Activated naive CD8-positive, alpha-beta T cell treated with anti-CD3 and anti-CD28 coated beads for 36 hours (primary cell): ENCODE data around the gene SPOCK1. TPM values are rescaled to one million over a fixed set of nuclear protein-coding genes. Genes with fewer than 3 reads are reported as not detected.
"Not testable (repeated sequence)": the region's sequence is repeated elsewhere in the genome, so short reads cannot be mapped to it uniquely, and the experiment has no call there.

Source experiments
- DNase-seq: peaks from one replicate; pipeline ENCODE4 v3.0.0; 2021
- H3K27ac Mint-ChIP-seq: one replicate; pipeline ENCODE4 v1.8.0; 2022; ENCODE audit warnings: mild to moderate bottlenecking, moderate library complexity, mixed read lengths
- H3K27me3 Mint-ChIP-seq: one replicate; pipeline ENCODE4 v1.8.0; 2022; ENCODE audit warnings: mild to moderate bottlenecking, mixed read lengths
- H3K36me3 Mint-ChIP-seq: one replicate; pipeline ENCODE4 v1.8.0; 2021; ENCODE audit warnings: mild to moderate bottlenecking, mixed read lengths
- H3K4me1 Mint-ChIP-seq: one replicate; pipeline ENCODE4 v1.8.0; 2021; ENCODE audit warnings: mixed read lengths
- H3K4me3 Mint-ChIP-seq: one replicate; pipeline ENCODE4 v1.8.0; 2022; ENCODE audit warnings: mild to moderate bottlenecking, moderate library complexity, mixed read lengths
- H3K9me3 Mint-ChIP-seq: one replicate; pipeline ENCODE4 v1.8.0; 2022; ENCODE audit warnings: mixed read lengths
- total RNA-seq, 2 experiments: library from RNA; stranded (reverse); gene quantifications; one replicate each; pipeline ENCODE4 v1.2.3, GENCODE V29; 2021

Gene SPOCK1
- total RNA-seq, 2 experiments from 2014 or later = 0.12 TPM; not detected in 1

DNA sequence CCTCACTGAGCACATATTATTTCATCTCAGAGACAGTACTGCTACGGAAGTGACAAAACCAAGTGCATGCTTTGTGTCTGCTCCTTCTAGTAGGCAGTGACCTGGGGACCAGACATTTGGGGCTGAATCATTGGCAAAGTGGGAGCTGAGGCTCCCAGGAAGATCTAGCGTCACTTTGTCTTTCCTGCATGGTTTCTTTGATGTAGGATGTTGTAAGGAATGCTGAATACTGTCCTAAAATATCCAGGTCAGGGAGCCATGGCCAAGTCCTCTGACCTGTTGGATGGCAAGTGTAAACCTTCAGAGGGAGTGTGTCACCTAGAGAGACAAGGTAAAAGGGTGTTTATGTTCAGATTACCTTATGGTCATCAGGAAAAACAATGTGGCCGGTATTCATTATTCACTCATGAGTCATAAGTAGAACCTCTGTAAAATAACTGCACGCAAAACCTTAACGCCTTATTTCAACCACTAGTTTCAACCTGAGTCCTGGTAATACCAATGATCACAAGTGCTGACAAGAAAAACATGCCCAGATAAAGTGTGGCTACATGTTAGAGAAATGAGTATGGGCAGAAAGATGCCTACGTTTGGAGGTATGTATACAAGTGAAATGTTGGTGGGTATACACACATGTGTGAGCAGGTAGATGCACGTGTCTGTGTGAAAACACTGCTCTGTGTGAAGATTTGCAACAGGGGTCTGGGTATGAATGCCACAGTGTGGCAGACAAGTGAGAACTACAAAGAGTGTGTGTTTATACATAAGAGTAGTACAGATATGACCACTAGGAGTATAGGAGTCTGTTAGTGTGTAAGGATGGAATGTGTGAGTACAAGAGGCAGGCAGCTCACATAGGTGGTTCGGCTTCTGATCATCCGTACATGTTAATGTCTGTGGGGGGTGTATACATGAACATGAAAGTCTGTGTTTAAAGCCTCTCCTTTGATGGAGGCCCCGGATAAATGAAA, 263.9 kb downstream of the SPOCK1 start:
- DNase-seq = no peak
- H3K27me3 Mint-ChIP-seq = peaks cover 17% of the 10 kb centered on the region
- H3K27ac Mint-ChIP-seq = no peak overlapping the region
- no peak overlapping the region for H3K4me3 Mint-ChIP-seq
- H3K9me3 Mint-ChIP-seq = no peaks in the 10 kb centered on the region
- no peaks in the 10 kb centered on the region for H3K4me1 Mint-ChIP-seq
- no peaks in the 10 kb centered on the region for H3K36me3 Mint-ChIP-seq

DNA sequence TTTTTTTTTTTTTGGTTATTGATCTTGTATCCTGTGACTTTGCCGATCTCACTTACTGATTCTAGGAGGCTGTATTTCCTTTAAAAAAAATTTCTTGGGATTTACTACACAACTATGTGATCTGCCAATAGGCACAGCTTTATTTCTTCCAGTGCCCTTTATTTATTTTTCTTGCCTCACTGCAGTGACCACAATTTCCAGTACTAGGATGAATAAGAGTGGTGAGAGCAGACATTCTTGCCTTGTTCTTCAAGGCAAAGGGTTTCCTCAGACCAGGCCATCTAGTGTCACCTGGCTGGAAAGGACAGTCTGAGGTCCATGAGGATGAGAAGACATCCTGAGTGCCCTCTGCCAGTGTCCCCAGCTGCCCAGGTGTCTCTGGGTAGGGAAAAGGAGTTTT, 265.4 kb downstream of the SPOCK1 start:
- Mint-ChIP-seq H3K27ac (no peak overlapping the region), H3K27me3 (peaks cover 26% of the 10 kb centered on the region), H3K4me1 (no peaks in the 10 kb centered on the region), H3K9me3 (no peaks in the 10 kb centered on the region), H3K36me3 (no peaks in the 10 kb centered on the region), H3K4me3 (no peak overlapping the region)
- no peak for DNase-seq

DNA sequence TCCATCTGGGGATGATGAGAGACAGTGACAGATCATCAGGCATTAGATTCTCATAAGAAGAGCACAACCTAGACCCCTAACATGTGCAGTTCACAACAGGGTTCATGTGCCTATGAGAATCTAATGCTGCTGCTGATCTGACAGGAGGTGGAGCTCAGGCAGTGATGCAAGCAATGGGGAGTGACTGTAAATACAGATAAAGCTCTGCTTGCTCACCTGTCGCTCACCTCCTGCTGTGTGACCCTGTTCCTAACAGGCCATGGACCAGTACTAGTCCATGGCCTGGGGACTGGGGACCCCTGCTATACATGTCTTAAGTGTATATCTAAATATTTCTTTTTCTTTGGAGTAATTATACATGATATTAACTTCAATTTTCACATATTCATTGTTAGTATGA, 265.8 kb downstream of the SPOCK1 start:
- H3K27me3 Mint-ChIP-seq = peaks cover 26% of the 10 kb centered on the region
- not testable (repeated sequence) for H3K9me3 Mint-ChIP-seq, H3K27ac Mint-ChIP-seq, H3K4me3 Mint-ChIP-seq, H3K4me1 Mint-ChIP-seq, DNase-seq, H3K36me3 Mint-ChIP-seq

DNA sequence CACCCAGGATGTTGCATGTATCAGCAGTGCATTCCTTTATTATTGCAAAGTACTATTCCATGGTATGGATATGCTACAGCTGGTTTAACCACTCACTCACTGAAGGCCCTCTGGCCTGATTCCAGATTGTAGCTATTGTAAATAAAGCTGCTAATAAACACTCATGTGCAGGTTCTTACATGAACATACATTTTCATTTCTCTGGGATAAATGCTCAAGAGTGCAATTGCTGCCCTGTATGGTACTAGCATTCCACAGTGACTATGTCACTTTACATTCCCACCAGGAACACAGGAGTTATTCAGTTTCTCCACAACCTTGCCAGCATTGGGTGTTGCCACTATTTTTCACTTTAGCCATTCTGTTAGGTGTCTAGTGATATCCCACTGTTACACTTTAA, 267.6 kb downstream of the SPOCK1 start:
- Mint-ChIP-seq H3K4me1 (no peaks in the 10 kb centered on the region), H3K27ac (no peak overlapping the region), H3K9me3 (no peaks in the 10 kb centered on the region), H3K36me3 (no peaks in the 10 kb centered on the region), H3K27me3 (peaks cover 16% of the 10 kb centered on the region), H3K4me3 (no peak overlapping the region)
- no peak for DNase-seq

DNA sequence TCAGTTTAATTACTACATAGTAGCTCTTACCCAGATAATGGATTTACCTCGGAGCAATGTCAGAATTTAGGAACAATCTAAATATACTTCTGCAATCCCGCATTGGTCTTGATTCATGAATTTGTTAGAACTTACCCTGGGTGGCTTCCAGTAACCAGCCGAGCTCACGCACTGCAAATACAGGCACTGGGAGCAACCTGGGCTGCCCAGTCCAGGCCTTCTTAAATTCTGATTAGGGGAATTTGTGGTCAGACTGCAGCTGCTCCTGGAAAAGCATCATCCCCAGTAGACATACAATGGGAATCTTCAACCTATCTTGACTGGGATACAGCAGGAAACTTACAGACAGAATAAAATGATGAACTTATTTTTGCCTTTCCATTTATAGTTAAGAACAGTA, 270.3 kb downstream of the SPOCK1 start:
- Mint-ChIP-seq H3K27ac (no peak overlapping the region), H3K36me3 (no peaks in the 10 kb centered on the region)

DNA sequence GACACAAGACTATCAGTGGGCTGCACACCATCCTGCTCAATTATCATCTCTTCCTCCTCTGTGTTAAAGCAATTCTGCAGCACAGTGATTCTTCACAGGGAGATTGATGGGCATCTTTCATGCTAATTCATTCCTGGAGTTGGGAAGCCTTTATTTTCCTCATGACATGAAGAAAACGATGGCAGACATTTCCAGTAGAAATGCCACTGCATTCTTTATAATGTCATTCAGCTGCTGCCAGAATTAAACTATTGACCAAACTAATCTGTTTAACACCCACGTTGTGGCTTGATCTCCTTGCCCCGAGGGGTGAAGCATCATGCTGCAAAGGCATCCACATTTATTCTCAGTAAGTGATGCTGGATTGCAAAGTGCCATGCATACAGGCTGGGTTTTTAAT, 273.0 kb downstream of the SPOCK1 start:
- no peak overlapping the region for H3K4me3 Mint-ChIP-seq
- H3K4me1 Mint-ChIP-seq = no peaks in the 10 kb centered on the region
- H3K36me3 Mint-ChIP-seq = no peaks in the 10 kb centered on the region
- DNase-seq = no peak
- peaks cover 24% of the 10 kb centered on the region for H3K27me3 Mint-ChIP-seq
- H3K9me3 Mint-ChIP-seq = no peaks in the 10 kb centered on the region
- no peak overlapping the region for H3K27ac Mint-ChIP-seq

More for the DNA sequence above, 270.3 kb downstream of the SPOCK1 start:
- H3K9me3 Mint-ChIP-seq = no peaks in the 10 kb centered on the region
- H3K4me1 Mint-ChIP-seq = no peaks in the 10 kb centered on the region
- no peak for DNase-seq
- H3K4me3 Mint-ChIP-seq = no peak overlapping the region
- H3K27me3 Mint-ChIP-seq = peaks cover 8% of the 10 kb centered on the region

DNA sequence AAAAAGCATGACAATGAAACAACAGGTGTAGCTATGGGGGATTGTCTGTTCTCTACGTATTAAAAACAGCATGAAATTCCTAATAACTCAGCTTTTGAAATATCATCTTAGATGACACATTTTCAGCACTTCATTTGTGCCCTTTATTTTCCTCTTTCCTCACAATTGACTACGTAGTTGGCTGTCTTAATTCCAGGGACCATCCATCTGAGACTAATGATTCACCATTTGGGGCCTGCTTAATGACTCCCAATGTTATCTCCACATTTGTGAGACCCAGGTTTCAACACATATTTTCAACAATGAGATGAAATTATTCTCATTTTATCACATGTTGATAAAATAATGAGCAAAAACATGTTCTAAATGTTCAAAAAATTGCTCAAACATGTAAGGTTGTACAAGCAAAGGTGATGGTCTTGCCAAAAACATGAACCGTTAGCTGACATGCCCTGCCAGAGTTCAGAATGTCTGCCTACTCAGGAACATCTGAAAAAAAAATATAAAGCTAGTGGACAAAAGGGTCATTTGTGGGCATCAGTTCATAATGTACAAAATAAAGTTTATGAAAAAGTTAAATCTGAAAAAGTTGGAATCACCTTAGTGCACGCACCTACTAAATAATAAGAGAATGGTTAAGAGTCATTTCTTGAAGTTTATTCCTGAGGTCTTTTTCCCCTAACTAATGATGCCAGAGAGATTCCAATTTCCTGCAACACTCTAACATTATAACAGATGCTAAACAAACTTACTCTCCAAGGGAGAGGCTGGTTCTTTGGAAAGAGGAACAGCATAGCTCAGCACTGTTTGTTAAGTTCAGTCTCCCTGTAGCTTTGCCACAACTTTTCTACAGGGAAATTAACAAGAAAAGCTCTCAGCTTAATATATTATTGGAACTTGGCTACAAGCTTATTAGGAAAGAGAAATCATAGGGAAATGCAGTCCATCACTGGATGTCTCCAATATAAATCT, 275.5 kb downstream of the SPOCK1 start:
- Mint-ChIP-seq H3K27me3 (peaks cover 23% of the 10 kb centered on the region), H3K9me3 (no peaks in the 10 kb centered on the region), H3K36me3 (no peaks in the 10 kb centered on the region), H3K4me3 (no peak overlapping the region), H3K4me1 (no peaks in the 10 kb centered on the region), H3K27ac (no peak overlapping the region)
- DNase-seq = no peak

DNA sequence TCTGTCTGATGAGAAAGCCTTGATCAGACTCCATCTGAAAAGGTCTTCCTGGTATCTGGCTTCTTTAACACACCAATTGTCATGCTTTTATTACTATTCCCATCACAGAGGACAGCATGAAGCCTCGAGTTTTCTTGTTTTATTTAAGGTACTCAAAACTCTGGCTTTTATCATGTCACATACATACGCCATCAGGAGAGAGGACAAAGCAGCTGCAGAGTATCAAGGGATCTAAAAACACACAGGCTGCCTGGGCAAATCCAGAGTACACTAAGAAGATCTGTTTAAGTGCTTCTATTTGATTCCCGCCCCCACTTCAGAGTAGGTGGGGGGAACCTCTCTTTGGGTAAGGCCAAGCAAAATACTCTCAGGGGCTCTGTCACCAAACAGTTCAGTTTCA, 277.2 kb downstream of the SPOCK1 start:
- Mint-ChIP-seq H3K4me3 (no peak overlapping the region), H3K27me3 (peaks cover 23% of the 10 kb centered on the region), H3K27ac (no peak overlapping the region), H3K4me1 (no peaks in the 10 kb centered on the region), H3K9me3 (no peaks in the 10 kb centered on the region), H3K36me3 (no peaks in the 10 kb centered on the region)
- no peak for DNase-seq

DNA sequence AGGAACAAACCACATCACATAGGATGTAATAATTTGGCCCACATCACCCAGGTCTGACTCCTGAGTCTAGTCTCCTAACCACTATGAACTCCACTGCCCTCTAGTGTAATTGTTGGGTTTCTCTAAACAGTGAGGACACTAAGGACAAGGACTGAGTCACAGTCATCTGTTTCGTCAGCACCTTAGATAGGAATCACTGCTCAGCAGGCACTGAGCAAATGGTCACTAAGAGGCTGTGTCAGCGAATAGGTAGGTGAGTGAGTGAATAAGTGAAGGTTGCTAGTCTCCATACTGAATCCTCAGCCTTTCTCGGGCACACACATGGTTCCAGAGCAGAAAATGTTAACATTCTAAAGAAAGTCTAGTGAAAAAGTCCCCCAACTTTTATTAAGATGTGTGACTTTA, 278.6 kb downstream of the SPOCK1 start:
- no peak overlapping the region for H3K4me3 Mint-ChIP-seq
- no peaks in the 10 kb centered on the region for H3K9me3 Mint-ChIP-seq
- H3K27ac Mint-ChIP-seq = no peak overlapping the region
- H3K27me3 Mint-ChIP-seq = peaks cover 23% of the 10 kb centered on the region
- H3K36me3 Mint-ChIP-seq = no peaks in the 10 kb centered on the region
- H3K4me1 Mint-ChIP-seq = no peaks in the 10 kb centered on the region
- DNase-seq = no peak

DNA sequence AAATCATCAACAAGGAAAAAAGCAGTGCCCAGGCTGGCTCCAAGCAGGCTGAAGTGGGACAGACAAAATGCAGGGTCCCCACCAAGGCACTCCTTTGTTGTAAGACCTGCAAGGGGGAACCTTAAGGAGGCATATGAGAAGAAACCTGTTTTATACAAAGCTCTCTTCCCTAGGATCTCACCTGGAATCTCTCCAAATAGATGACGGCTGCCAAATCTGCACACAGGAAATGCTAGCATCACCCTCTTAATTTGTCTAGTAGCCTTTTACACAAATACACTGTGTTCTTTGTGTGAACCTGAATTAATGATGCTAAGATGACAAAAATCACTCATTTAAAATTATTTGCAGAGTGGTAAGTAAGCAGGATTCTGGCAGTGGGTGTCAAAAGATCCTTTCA, 280.2 kb downstream of the SPOCK1 start:
- Mint-ChIP-seq H3K27me3 (peaks cover 23% of the 10 kb centered on the region), H3K36me3 (no peaks in the 10 kb centered on the region), H3K27ac (no peak overlapping the region)

DNA sequence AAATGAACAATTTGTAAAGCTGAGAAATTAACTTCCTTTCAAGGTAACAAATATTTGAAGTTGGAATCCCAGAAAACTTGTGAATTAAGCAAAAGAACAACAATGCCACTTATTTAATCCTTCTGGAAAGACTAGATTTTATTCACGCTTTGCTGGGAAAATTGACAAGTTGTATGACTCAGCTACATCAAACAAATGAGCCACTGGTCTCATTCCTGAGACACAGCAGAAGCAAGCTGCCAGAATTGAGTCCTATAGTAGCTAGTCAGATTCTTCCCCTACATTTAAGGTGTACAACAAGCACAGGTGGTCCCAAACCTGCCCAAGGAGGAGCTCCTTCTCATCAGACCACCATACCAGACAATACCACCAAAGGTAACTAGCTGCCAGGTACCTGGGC, 280.7 kb downstream of the SPOCK1 start:
- no peak overlapping the region for H3K27ac Mint-ChIP-seq

More for the DNA sequence above, 280.2 kb downstream of the SPOCK1 start:
- no peak for DNase-seq
- Mint-ChIP-seq H3K4me3 (no peak overlapping the region), H3K9me3 (no peaks in the 10 kb centered on the region), H3K4me1 (no peaks in the 10 kb centered on the region)

DNA sequence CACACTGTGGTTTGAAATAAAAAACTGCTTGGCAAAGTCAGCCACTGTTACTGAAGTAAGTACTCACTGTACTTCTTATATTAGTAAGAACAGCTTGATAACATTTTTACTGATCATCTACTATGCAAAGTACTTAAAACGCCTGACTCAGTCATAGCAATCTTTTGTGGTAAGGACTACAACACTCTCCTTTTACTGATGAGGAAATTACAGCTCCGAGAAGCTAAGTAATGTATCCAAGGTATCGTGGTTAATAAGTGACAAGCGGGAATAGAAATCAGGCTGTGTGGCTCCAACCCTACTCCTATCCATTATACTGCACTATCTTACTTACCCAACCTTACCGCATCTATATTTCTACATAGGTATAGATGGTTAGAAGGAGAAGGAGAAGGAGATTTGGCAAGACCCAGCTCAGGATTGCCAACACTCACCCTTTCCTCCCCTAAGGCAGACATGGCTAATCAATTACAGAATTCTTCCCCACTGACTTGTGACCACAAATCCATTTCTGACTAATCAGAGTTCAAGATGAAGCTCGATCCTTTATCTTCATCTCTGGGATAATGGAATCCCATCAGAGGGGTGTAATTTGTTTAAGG, 281.4 kb downstream of the SPOCK1 start:
- no peak for DNase-seq
- H3K27ac Mint-ChIP-seq = no peak overlapping the region
- peaks cover 21% of the 10 kb centered on the region for H3K27me3 Mint-ChIP-seq
- H3K4me3 Mint-ChIP-seq = no peak overlapping the region
- no peaks in the 10 kb centered on the region for H3K9me3 Mint-ChIP-seq
- H3K36me3 Mint-ChIP-seq = no peaks in the 10 kb centered on the region
- H3K4me1 Mint-ChIP-seq = no peaks in the 10 kb centered on the region

More for the DNA sequence above, 280.7 kb downstream of the SPOCK1 start:
- H3K9me3 Mint-ChIP-seq = no peaks in the 10 kb centered on the region
- H3K27me3 Mint-ChIP-seq = peaks cover 23% of the 10 kb centered on the region
- no peak for DNase-seq
- no peaks in the 10 kb centered on the region for H3K4me1 Mint-ChIP-seq
- H3K4me3 Mint-ChIP-seq = no peak overlapping the region
- H3K36me3 Mint-ChIP-seq = no peaks in the 10 kb centered on the region

DNA sequence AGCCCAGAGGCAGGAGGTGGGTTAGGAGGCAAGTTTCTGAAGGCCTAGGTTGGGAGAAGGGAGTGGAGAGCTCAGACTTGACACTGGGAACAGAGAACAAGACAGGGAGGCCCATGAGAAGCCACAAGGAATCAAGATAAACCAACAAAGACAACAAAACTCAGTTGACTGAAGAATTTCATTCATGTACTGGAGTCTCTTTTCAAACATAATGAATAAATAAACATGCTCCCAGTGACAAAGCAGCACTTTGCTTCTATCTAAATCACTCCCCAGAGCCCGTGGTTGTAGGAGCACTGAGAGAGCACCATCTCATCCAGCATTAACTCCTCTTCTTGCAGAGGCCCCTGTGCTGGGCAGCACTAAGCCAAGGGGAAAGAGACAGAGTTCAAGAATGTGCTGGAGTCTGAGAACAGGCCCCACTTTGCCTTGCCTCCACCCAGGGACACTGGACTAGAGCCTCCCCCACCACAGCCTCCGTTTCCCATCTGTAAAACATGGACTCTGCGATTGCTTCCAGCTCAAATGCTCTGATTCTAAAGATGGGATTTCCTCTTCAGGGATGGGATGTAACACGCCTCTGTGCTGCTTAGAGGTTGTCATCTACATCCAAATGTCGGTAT, 282.0 kb downstream of the SPOCK1 start:
- Mint-ChIP-seq H3K4me3 (no peak overlapping the region), H3K36me3 (no peaks in the 10 kb centered on the region), H3K27ac (no peak overlapping the region), H3K9me3 (no peaks in the 10 kb centered on the region), H3K4me1 (no peaks in the 10 kb centered on the region), H3K27me3 (peaks cover 19% of the 10 kb centered on the region)
- DNase-seq = no peak

DNA sequence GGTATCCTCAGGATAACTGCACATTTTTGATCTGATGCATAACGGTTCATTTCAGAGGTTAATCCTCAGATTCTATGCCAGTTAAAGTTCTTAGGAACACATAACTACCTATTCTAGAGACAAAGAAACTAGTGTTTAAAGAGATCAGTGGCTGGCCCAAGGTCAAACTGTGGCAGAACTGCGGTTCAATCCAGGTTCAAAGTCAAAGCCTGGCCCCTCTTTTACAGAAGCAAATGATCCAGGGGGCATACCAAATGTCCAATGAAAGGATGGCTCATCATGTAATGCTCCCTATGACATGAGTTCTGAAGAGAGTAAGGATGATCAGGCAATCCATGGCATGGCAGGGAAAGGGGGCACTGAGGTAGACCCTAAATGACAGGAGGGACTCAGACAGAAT, 283.3 kb downstream of the SPOCK1 start:
- no peak overlapping the region for H3K4me3 Mint-ChIP-seq
- no peak overlapping the region for H3K27ac Mint-ChIP-seq
- no peak for DNase-seq
- H3K36me3 Mint-ChIP-seq = no peaks in the 10 kb centered on the region
- peaks cover 14% of the 10 kb centered on the region for H3K27me3 Mint-ChIP-seq
- no peaks in the 10 kb centered on the region for H3K4me1 Mint-ChIP-seq
- no peaks in the 10 kb centered on the region for H3K9me3 Mint-ChIP-seq
